ENCODE measurements around the gene NKIRAS2.

DNA sequence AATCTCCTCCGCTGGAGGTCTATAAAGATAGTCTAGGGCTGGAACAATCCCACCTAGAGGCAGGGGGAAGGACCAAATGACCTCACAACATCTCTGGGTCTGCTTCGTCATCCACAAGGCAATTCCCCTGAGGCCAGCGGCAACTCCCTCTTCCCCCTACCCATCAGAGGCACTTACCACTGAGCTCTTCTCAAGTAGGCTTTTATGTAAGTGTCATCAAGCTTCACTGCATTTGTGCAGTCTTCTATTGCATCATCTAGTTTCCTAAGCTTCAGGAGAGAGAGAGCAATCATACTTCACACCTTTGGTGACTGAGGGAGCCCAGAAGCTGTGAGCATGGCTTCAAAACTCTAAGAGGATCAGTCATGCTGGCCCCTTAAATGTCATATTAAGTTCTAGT is 32.2 kb upstream of the NKIRAS2 start:
- TF ChIP-seq YY1 (IDR thresholded peaks at IDR 0.05; ENCODE audit: insufficient read depth, insufficient read length), result no peak
- TF ChIP-seq SUZ12 (IDR thresholded peaks at IDR 0.05; ENCODE audit: extremely low read depth, insufficient read depth, insufficient read length), result no peak

Data from NT2/D1 (cell line).